Femur (tissue), 1 donor: ENCODE measurements around the gene GTF2A2.
"Not testable (repeated sequence)": the region's sequence is repeated elsewhere in the genome, so short reads cannot be mapped to it uniquely, and the experiment has no call there.

ENCODE experiments used
- DNase-seq: peaks from one replicate; pipeline ENCODE4 v3.0.0-alpha.2; 2017

The GTF2A2 gene

GRCh38 chr15:59656897-59657634 is at the start of gene GTF2A2:
Gene GTF2A2, minus strand, starts transcription at chr15:59657515. Its CDS starts 5,238 bp downstream, at chr15:59652277.
- DNase-seq, result peak; percentile 97

- DNase-seq, result no peak
Measured at GRCh38 chr15:59703979-59704796, 46.9 kb upstream of the GTF2A2 start.

- no peak for DNase-seq
Measured at GRCh38 chr15:59702351-59702750, 45.0 kb upstream of the GTF2A2 start.

- no peak for DNase-seq
Measured at GRCh38 chr15:59701880-59702279, 44.6 kb upstream of the GTF2A2 start.

GRCh38 chr15:59699810-59700431 is 42.6 kb upstream of the GTF2A2 start:
- no peak for DNase-seq

- not testable (repeated sequence) for DNase-seq
Measured at GRCh38 chr15:59698065-59698464, 40.8 kb upstream of the GTF2A2 start.

- no peak for DNase-seq
Measured at GRCh38 chr15:59696332-59696731, 39.0 kb upstream of the GTF2A2 start.

GRCh38 chr15:59694779-59695178 is 37.5 kb upstream of the GTF2A2 start:
- DNase-seq, result no peak

GRCh38 chr15:59691194-59691805 is 34.0 kb upstream of the GTF2A2 start:
- no peak for DNase-seq

- peak; percentile 76 for DNase-seq
Measured at GRCh38 chr15:59689626-59690236, 32.4 kb upstream of the GTF2A2 start.

- DNase-seq, result peak; percentile 100
Measured at GRCh38 chr15:59688782-59689625, 31.7 kb upstream of the GTF2A2 start, which contains the start of gene BNIP2. Gene BNIP2, minus strand, starts transcription at chr15:59689320. Its CDS starts 6,863 bp downstream, at chr15:59682457.

- no peak for DNase-seq
Measured at GRCh38 chr15:59688423-59688781, 31.1 kb upstream of the GTF2A2 start.

GRCh38 chr15:59687836-59688235 is 30.5 kb upstream of the GTF2A2 start:
- DNase-seq, result no peak

GRCh38 chr15:59686389-59686788 is 29.1 kb upstream of the GTF2A2 start:
- DNase-seq, result no peak

- DNase-seq, result no peak
Measured at GRCh38 chr15:59685737-59686297, 28.5 kb upstream of the GTF2A2 start.

GRCh38 chr15:59680870-59681269 is 23.6 kb upstream of the GTF2A2 start:
- no peak for DNase-seq

GRCh38 chr15:59680346-59680745 is 23.0 kb upstream of the GTF2A2 start:
- DNase-seq, result no peak

GRCh38 chr15:59678620-59679019 is 21.3 kb upstream of the GTF2A2 start:
- no peak for DNase-seq

GRCh38 chr15:59678172-59678571 is 20.9 kb upstream of the GTF2A2 start:
- no peak for DNase-seq

GRCh38 chr15:59676565-59676964 is 19.2 kb upstream of the GTF2A2 start:
- no peak for DNase-seq

- DNase-seq, result no peak
Measured at GRCh38 chr15:59674361-59674877, 17.1 kb upstream of the GTF2A2 start.
